CD4-positive, alpha-beta T cell treated with Interleukin-4 for 1 hour (primary cell): ENCODE results near the gene CTRB2.

ENCODE experiments used
- DNase-seq, 2 donors: peaks; one replicate each; pipeline ENCODE4 v3.0.0-alpha.2; 2020 to 2022

The CTRB2 gene

DNA sequence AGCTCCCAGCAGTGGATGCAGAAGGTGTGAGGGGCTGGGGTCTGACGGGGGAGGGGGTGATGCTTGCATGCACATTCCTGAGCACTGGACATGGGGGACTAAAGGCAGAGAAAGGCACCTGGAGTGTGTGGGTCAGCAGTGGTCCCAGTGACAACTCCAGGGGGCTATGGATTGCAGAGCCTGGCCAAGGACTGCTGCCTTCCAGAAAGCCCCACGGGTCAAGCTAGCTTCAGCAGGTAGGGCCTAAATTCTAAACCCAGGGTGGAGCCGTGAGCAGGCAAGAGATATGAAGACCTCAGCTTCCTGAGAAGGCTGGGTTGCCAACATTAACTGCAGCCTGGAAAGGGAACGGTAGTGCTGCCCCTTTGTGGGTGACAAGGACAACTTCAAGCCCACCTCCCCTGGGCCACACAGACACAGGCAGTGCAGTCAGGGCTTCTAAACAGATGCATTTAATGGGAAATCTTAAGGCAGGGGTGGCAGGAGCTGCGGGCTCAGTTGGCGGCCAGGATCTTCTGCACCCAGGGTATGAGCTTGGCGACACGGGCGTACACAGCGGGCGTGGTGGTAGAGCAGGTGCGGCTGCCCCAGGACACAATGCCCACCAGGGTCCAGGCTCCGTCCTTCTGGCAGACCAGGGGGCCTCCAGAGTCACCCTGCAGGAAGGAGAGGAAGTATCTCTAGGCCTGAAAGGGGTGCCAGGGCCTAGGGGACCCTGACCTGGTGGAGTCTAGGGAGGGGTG is 3.1 kb downstream of the CTRB2 start:
- DNase-seq, result no peak

DNA sequence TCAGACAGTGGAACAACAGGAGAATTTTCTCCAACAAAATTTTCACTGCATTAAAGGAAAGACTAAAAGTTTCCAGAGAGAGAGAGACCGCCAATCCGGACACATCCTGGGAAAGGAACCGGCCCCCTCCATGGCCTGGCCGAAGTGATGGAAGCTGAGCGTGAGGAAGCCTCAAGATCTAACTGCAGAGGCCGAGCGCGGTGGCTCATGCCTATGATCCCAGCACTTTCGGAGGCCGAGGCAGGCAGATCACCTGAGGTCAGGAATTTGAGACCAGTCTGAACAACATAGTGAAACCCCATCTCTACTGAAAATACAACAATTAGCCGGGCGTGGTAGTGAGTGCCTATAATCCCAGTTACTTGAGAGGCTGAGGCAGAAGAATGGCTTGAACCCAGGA is 3.9 kb downstream of the CTRB2 start:
- DNase-seq, result no peak

DNA sequence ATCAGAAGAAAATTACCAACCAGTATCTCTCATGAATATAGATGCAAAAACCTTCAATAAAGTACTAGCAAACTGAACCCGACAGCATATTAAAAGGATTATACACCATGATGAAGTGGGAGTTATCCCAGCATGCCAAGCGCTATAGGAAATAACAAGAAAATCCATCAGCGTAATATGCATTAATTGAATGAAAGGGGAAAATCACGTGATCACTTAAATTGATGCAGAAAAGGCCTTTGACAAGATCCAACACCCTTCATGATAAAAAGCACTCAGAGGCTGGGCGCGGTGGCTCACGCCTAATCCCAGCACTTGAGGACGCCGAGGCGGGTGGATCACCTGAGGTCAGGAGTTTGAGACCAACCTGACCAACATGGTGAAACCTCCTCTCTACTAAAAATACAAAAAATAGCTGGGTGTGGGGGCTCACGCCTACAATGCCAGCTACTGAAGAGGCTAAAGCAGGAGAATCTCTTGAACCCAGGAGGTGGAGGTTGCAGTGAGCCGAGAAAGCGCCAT is 4.8 kb downstream of the CTRB2 start:
- DNase-seq, result no peak

DNA sequence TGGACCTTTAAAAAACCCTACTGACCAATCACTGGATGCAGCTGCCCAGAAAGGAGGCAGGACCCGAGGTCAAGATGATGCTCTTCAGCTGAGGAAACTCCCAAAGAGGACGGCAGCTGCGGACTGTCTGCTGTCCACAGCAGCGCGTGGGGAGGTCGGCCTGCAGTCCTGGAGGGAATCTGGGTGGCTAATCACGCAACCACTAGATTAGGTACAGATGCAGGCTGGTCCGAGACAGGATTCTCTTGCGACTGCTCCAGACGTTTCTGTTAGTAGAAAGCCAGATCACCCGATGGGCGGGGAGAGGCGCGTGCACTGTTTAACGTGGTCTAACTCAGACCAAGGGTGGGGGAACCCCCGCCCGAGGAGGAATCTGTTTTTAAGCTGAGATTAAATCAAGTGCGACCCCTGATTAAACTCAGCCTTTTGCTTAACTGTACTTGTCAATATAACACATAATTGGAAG is 8.8 kb downstream of the CTRB2 start:
- no peak for DNase-seq

DNA sequence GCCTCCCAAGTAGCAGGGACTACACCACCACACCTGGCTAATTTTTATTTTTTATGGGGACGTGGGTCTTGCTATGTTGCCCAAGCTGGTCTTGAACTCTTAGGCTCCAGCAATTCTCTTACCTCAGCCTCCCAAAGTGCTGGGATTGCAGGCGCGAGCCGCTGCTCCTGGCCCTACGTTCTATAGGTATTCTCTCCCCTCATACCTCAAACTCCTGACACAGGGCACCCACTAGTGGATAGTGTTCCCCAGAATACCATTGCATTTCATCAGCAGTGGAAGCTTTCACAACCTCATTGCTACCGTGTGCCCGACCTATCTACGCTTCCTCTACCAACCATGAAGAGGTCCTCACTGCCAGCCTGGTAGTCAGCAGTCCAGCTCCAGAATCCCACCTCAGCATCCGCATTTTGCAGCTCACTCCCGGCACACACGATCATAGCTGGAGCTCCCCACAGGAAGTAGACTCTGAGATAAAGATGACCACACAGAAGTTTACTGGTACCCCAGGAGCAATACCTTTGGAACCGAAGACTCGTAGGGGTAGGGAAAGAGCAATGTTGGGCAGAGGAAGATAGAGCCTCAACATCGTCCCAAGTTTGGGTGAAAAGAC is 9.3 kb downstream of the CTRB2 start:
- no peak for DNase-seq

DNA sequence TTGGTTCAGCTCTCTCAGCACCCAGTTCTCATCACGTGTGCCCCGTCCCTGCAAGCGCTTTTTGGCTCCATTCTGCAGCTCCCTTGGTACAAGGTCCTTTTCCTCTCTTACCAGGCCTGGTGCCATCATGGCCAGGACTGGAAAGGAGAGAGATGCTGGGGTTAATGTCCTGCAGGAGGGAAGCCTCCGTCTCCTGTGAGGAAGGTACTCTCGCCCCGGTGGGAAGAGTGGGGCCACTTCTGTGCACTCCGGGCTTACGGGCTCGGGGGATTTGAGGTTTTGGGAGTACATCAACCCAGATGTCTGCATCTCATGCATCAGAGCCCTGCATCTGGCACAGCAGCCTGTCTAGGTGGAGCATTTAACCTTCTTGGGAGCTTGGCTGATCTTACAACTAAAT is 10.1 kb downstream of the CTRB2 start:
- DNase-seq, result no peak

DNA sequence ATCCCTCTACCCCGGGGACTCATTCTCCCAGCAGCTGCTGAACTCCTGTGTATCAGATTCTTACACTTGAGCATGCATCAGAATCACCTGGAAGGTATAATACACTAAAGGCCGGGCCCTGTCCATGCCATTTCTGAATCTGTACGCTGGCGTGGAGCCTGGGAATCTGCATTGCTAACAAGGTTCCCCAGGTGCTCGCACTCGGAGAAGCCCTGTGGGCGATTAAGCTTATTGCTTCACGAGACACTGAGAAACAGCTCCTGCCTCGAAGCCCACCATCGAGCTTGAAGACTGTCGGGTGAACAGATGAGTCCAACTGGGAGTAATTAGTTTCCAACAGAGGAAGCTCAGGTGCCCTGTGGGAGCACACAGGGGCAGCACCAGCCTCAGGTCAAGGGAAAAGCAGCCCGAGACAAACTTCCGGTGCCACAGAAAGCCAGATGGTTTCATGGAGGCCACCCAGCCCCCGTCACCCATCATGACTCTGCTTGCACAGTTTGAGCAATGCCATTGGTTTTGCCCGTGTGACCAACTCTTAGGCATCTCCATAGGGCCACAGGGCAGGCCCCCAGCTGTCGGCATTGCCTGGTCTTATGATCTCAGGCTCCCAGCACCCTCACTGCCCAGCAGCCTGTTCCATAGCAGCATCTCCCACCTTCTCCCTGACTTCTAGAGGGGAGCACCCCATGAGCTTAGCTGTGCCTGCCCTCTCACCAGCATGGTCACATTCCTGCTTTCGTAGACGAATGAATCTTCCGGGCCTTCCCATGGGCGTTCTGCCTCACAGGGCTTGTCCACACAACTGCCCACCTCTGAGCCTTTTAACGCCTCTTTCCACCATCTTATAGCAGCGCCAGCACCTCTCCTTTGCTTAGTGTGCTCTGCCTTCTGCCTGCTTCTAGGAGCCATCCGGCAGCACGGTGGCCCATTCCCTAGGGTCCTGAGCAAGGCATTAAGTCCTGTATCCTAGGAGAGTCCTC is 10.9 kb downstream of the CTRB2 start:
- no peak for DNase-seq

DNA sequence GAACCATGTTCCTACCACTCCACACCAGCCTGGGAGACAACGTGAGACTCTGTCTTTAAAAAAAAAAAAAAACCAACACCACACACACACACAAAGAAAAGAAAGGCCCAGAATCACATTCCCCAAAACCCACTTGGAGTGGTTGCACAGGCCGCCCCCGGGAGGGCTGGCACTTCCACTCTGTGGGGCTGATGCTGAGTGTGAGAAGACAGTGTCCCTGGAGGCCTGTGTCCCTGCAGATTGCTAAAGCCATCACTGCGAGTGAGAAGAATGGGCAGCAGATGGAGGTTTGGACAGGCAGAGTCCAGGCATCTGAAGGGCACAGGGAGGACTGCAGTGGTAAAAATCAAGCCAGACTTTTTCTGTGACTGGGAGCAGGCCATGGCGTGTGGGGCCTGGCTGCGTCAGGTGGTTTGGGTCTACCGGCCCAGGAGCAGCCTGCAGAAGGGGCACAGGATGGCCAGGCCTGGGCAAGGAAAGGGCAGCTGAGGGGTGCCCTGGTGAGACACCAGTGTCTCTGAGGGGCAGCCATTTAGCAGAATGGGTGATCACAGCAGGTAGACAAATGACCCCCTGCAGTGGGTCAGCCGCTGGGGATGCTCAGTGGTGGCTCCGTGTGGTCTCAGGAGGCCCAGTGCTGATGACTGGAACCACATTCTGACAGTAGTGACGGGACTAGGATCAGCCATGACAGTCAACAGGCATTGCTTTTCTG is 13.1 kb downstream of the CTRB2 start:
- DNase-seq, result no peak

DNA sequence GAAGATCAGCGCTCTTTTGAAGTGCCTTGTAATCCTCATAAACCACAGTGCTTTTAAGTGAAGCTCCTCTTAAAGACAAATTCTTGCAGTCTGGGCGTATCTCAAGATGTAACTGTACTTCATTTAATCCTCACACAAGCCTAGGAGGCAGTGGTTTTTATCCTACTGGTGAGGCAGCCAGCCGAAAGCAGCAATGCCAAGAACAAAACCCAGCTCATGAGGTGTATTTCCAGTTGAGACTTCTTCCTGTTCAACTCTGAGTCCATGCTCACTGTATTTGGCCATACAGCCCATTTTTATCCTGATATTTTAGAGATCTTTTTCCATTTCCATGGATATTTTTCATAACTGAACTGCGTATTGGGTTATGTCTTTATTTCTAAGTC is 13.7 kb downstream of the CTRB2 start:
- no peak for DNase-seq

DNA sequence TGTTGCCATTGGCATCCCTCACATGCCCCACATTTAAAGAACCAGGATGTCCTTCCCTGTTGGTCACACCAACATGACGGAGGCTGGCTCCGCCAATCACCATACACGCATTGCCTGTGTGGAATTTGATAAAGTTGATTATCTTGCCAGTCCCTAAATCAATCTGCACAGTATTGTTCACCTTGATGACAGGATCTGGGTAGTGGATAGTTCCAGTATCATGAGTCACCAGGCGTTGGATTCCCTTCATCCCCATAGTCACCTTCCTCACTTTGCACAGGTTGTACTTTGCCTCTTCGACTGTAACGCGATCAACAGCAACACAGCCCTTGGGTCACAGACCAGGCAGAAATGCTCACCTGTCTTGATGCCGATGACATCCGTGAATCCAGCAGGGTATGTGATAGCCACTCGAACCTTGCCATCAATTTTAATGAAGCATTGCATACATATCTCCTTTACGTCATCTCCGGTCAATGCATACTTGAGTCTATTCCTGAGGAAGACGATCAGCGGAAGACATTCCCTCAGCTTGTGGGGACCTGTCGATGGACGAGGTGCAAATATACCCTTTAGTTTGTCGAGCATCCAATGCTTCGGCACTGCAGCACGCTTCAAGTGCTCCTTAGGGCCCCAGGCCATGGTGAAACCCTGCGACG is 14.2 kb downstream of the CTRB2 start:
- DNase-seq, result no peak

DNA sequence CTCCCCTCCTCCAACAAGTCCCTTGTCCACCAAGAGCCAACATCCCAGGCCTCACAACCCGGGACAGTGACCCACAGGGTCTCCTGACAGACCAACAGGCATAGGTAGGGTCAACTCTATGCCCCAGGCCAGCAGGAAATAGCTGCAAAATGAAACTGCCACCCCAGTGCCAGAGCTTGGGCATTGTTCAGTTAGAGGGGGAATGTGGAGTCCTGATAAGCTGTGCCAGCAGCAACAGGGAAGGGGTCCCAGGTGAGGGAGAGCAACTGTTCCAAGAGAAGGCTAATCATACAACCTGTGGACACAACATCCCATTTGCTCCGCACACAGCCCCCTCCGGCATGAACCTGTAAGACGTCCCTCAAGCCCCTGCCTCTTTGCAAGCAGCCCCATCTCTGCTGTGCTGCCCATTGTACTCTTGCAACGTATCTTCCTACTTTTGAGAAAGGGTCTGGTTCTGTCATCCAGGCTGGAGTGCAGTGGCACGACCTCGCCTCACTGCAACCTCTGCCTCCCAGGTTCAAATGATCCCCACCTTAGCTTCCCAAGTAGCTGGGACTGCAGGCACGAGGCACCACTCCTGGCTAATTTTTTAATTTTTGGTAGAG is 17.2 kb downstream of the CTRB2 start:
- DNase-seq, result no peak

DNA sequence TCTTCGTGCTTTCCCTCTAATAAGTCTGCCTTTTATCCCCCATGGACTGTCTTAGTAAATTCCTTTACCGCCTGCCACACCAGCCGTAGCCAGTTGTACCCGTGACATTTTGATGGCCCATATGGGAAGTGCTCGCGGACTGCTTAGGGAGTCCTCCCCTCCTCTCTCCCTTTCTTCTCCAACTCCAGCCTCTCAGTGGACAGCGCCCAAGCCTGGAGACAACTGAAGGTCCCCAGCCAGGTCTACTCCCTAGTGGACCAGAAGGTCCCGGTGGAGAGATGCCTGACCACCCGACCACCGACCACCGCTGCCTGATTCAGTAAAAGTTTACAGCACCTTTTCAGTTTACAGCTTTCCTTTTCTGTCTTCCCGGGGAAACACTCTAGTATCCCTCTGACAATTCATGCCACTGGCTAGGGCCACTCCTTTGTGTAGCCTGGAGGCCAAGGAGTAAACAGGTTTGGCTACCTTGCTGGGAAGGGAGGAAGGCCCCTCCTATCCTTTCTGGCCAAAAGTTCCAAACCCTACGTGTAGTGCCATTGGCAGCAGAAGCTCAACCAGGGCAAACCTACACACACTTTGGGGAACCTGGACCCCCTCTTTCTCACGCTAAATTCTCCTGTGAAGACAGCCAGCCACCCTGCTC is 18.0 kb downstream of the CTRB2 start:
- DNase-seq, result no peak

DNA sequence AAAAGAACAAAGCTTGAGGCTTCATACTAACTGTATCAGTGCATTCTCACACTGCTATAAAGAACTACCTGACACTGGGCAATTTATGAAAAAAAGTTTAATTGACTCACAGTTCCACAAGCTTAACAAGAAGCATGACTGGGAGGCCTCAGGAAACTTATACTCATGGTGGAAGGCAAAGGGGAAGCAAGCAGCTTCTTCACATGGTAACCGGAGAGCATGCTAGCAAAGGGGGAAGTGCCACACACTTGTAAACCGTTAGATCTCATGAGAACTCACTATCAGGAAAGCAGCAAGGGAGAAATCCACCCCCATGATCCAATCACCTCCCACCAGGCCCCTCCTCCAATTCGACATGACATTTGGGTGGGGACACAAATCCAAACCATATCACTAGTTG is 25.3 kb downstream of the CTRB2 start:
- DNase-seq, result no peak

DNA sequence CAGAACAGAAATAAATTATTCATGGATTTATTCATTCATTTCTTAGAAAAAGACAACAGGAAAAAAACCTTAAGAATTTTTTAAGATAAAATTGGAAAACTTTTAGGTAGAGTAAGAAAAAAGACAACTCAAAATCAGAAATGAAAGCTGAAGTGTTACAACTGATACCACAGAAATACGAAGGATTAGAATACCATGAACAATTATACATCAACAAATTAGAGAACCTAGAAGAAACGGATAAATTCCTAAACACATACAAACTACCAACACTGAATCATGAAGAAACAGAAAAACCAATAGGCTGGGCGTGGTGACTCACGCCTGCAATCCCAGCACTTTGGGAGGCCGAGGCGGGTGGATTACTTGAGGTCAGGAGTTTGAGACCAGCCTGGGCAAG is 27.8 kb downstream of the CTRB2 start:
- DNase-seq, result no peak

DNA sequence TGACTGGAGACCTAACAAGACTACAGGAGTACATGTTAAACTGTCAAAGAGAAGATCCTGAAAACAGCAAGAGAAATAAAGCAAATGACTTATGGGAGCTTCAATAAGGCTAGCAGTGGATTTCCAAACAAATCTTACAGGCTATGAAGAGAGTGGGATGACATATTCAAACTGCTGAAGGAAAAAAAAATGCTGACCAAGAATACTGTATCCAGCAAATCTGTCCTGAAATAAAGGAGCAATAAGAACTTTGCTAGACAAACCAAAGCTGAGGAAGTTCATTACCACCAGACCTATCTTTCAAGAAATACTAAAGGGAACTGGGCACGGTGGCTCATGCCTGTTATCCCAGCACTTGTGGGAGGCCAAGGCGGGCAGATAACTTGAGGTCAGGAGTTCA is 30.0 kb downstream of the CTRB2 start:
- no peak for DNase-seq

DNA sequence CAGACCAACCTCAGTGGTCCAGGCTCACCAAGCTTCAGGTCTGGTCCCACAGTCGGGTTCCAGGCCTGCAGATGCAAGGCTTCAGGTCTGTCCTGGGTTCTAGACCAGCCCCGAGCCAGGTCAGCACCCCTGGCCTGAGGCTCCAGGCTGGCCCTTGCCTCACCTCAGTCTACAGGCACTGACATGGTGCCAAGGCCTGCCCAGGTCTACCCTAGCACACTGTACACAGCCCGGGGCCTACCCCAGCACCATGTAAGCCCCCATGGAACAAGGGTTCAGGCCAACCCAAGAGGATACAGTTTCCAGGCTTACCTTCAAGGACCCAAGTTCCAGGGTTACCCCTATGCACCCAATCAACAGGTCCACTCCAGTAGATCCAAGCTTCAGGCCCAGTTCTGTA is 31.9 kb downstream of the CTRB2 start:
- DNase-seq, result no peak

DNA sequence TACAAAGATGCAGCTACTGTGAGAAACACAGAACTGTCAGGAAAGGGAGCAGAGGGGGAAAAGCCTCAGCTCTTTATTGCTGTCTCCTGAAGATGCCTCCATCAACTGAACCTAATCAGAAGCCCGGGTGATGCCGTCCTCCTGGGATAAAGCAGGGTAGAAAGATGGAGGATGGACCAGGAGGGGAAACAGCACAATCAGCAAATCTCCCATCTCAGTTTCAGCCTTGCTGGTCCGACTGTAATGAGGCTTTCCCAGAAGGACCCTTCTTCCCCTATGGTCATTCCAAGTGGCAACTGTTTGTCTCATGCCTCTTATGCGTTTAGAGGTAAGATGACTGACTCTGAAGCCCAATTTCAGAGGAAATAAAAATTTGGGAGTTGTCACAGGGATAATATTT is 34.4 kb downstream of the CTRB2 start:
- DNase-seq, result no peak

DNA sequence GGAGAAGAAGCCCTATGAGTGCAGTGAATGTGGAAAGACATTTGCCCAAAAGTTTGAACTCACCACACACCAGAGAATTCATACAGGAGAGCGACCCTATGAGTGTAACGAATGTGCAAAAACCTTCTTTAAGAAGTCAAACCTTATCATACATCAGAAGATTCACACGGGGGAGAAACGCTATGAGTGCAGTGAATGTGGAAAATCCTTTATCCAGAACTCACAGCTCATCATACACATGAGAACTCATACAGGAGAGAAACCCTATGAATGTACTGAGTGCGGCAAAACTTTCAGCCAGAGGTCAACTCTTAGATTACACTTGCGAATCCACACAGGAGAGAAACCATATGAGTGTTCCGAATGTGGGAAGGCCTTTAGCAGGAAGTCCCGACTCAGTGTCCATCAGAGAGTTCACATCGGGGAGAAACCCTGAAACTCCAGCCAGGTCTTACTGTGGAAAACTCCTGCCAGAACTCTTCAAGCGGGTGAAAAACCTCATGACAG is 37.0 kb downstream of the CTRB2 start:
- DNase-seq, result no peak

DNA sequence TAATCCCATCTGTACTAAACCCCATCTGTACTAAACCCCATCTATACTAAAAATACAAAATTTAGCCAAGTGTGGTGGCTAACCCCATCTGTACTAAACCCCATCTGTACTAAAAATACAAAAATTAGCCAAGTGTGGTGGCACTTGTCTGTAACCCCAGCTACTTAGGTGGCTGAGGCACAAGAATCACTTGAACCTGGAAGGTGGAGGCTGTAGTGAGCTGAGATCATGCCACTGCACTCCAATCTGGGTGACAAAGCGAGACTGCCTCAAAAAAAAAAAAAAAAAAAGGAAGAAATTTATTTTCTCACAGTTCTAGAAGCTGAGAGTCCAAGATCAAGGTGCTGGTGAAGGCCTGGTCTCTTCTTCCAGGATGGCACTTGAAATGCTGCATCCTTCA is 46.6 kb downstream of the CTRB2 start:
- no peak for DNase-seq
